ENCODE results near the gene EIF3I.

EIF3I gene

DNA sequence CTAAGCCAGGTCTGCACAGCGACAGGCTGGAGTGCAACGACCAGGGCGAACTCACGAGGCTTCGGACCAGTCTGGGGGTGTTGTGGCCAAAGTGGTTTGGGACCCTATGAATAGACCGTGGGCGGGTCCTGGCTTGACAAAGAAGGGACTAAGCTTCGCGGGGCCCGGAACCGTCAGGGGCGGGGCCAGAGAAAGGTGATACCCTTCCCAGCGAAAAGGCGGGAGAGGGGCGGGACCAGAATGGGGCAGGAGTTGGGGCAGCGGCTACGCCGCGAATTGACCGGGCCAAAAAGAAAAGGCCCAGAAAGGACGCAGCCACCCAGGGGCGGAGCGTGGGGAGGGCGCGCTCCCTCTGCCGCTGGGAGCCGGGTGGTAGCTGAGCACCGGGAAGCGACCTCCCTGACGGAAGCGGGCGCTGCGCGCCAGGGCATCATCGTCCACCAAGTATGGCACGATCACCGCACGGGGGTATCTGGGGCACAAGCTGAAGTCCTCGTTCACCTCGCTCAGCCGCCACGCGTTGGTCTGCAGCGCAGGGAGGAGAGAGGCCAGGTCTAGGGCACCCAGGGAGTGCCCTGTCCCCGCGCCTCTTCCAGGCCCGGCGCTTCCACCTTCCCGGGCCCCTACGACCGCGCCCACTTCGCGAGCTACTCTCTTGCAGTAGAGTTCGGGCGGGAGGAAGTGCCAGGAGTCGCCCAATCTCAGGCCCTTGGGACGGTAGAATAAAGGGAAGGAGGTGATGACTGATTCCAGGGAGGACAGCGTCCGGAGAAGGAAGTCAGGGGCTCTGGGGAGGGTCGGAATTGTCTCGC is 18.1 kb downstream of the EIF3I start:
- Histone ChIP-seq H3K4me1 (ENCODE audit: low read length) (peaks cover 5% of the 10 kb centered on the region), H3K9ac (ENCODE audit: low read length) (no peak overlapping the region), H3K27ac (ENCODE audit: low read length) (no peak overlapping the region), H3K36me3 (replicated peaks; ENCODE audit: low read depth, low read length) (no peaks in the 10 kb centered on the region), H3K4me2 (ENCODE audit: low read length) (no peak overlapping the region), H3K27me3 (ENCODE audit: low read depth, low read length) (no peaks in the 10 kb centered on the region), H3K9me3 (ENCODE audit: insufficient read depth, low read length) (no peaks in the 10 kb centered on the region), H3K4me3 (ENCODE audit: low read length) (no peak overlapping the region), H2AFZ (ENCODE audit: low read depth, low read length) (no peak overlapping the region), H4K20me1 (ENCODE audit: insufficient read depth, low read length) (no peaks in the 10 kb centered on the region), H3K79me2 (ENCODE audit: low read length) (no peaks in the 10 kb centered on the region)
- TF ChIP-seq, protein P1, sequence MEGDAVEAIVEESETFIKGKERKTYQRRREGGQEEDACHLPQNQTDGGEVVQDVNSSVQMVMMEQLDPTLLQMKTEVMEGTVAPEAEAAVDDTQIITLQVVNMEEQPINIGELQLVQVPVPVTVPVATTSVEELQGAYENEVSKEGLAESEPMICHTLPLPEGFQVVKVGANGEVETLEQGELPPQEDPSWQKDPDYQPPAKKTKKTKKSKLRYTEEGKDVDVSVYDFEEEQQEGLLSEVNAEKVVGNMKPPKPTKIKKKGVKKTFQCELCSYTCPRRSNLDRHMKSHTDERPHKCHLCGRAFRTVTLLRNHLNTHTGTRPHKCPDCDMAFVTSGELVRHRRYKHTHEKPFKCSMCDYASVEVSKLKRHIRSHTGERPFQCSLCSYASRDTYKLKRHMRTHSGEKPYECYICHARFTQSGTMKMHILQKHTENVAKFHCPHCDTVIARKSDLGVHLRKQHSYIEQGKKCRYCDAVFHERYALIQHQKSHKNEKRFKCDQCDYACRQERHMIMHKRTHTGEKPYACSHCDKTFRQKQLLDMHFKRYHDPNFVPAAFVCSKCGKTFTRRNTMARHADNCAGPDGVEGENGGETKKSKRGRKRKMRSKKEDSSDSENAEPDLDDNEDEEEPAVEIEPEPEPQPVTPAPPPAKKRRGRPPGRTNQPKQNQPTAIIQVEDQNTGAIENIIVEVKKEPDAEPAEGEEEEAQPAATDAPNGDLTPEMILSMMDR (IDR thresholded peaks at IDR 0.05; ENCODE audit: low read depth, low read length): no peak
- TF ChIP-seq EZH2phosphoT487 (IDR thresholded peaks at IDR 0.05; ENCODE audit: low read depth): no peak

DNA sequence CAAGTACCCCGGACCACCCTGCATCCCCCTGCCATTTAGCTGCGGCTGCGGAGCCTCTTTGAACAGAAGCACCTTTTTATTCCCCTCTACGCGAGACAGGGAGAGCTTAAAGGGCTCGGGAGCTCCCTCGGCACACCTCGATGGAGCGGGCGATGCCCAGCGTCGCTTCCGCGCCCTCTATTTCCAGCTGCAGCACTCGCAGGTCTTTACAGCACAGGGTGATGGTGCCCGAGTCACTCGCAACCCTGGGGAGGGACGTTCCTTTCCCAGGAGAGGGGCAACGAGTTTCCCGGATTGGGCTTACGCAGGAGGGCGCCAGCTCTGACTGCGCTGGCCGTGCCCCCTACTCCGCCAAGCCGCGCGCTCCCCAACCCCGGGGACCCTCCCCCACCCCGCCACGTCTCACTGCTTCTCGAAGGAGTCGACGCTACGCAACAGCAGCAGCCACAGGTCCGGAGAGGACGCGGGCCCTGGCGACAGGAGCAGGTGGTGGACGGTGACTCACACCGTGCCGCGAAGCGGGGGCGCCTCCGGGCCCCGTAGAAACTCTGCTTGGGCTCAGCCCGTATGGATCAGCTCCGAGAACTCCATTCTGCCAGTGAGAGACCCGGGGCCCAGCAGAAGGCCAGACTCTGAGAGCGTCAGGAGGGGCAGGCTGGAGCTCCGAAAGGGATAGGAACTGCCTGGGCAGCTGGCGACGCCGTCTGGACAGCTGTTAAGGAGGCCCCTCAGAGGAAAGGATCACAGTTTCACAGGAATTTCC is 19.0 kb downstream of the EIF3I start:
- no peak overlapping the region for H2AFZ ChIP-seq (ENCODE audit: low read depth, low read length)
- H3K4me3 ChIP-seq (ENCODE audit: low read length): no peak overlapping the region
- no peaks in the 10 kb centered on the region for H4K20me1 ChIP-seq (ENCODE audit: insufficient read depth, low read length)
- H3K9me3 ChIP-seq (ENCODE audit: insufficient read depth, low read length): no peaks in the 10 kb centered on the region
- H3K4me1 ChIP-seq (ENCODE audit: low read length): peaks cover 5% of the 10 kb centered on the region
- no peak overlapping the region for H3K9ac ChIP-seq (ENCODE audit: low read length)
- no peaks in the 10 kb centered on the region for H3K79me2 ChIP-seq (ENCODE audit: low read length)
- H3K27ac ChIP-seq (ENCODE audit: low read length): no peak overlapping the region
- H3K4me2 ChIP-seq (ENCODE audit: low read length): no peak overlapping the region
- TF ChIP-seq EZH2phosphoT487 (IDR thresholded peaks at IDR 0.05; ENCODE audit: low read depth): no peak
- TF ChIP-seq, protein P1 (IDR thresholded peaks at IDR 0.05; ENCODE audit: low read depth, low read length): no peak
- no peaks in the 10 kb centered on the region for H3K36me3 ChIP-seq (replicated peaks; ENCODE audit: low read depth, low read length)
- H3K27me3 ChIP-seq (ENCODE audit: low read depth, low read length): no peaks in the 10 kb centered on the region

DNA sequence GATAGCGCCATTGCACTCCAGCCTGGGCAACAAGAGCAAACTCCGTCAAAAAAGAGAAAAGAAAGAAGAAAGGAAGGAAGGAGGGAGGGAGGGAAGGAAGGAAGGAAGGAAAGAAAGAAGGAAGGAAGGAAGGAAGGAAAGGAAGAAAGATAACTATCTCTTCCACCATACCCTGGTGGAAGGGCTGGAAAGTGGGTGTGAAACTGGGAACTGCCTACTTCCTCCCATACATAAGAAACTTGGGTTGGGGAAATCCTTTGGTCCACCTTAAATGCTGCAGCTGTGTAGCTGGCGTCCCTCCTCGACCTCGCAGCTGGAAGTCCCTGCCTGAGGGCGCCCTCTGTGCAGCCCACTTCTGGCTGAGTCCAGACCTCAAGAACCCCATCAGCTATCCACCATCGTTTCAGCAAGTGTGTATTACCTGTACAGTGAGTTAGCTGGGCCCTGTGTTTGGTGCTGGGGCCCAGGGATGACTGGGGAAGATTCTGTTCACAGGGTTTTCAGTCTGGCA is 20.2 kb downstream of the EIF3I start:
- Histone ChIP-seq H4K20me1 (ENCODE audit: insufficient read depth, low read length) (no peaks in the 10 kb centered on the region), H3K36me3 (replicated peaks; ENCODE audit: low read depth, low read length) (no peaks in the 10 kb centered on the region), H3K9me3 (ENCODE audit: insufficient read depth, low read length) (no peaks in the 10 kb centered on the region), H3K79me2 (ENCODE audit: low read length) (no peaks in the 10 kb centered on the region), H3K4me3 (ENCODE audit: low read length) (no peak overlapping the region), H3K4me1 (ENCODE audit: low read length) (peaks cover 5% of the 10 kb centered on the region), H3K9ac (ENCODE audit: low read length) (no peak overlapping the region), H3K27ac (ENCODE audit: low read length) (no peak overlapping the region), H2AFZ (ENCODE audit: low read depth, low read length) (peak overlapping the region; percentile 46; the same call in 1 of the 2 replicates), H3K27me3 (ENCODE audit: low read depth, low read length) (no peaks in the 10 kb centered on the region), H3K4me2 (ENCODE audit: low read length) (peak overlapping the region; percentile 12; the same call in 1 of the 2 replicates)
- TF ChIP-seq, protein P1 (IDR thresholded peaks at IDR 0.05; ENCODE audit: low read depth, low read length): no peak
- TF ChIP-seq EZH2phosphoT487 (IDR thresholded peaks at IDR 0.05; ENCODE audit: low read depth): no peak

DNA sequence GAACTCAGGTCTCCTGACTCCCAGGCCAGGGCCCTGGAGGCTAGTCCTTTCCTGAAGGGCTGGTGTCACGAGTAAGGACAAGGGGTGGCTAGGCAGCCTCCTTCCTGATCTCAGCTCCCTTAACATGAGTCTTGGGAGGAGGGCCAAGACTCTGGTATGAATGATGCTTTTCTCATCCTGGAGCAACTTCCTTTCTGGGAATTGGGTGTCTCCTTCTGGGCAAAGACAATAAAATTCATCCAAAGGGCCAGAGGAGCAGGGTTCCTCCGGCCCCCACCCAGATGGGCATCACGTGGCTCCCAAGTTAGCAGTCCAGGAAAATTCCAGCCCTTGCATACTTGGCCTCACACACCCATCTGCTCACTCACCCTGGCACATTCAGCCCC is 24.7 kb downstream of the EIF3I start, which contains the start of gene FAM167B:
Gene FAM167B (plus strand): TSS at position 335 of the 386 bp plus-strand sequence. CDS start 200 bp downstream, outside the sequence.
- Histone ChIP-seq H3K4me2 (ENCODE audit: low read length) (no peak within 1 kb of the TSS), H3K79me2 (ENCODE audit: low read length) (no peaks in the 10 kb centered on the region), H4K20me1 (ENCODE audit: insufficient read depth, low read length) (no peaks in the 10 kb centered on the region), H3K4me3 (ENCODE audit: low read length) (no peak within 1 kb of the TSS), H3K27ac (ENCODE audit: low read length) (no peak within 1 kb of the TSS), H3K27me3 (ENCODE audit: low read depth, low read length) (no peaks in the 10 kb centered on the region), H3K36me3 (replicated peaks; ENCODE audit: low read depth, low read length) (no peaks in the 10 kb centered on the region), H2AFZ (ENCODE audit: low read depth, low read length) (no peak within 1 kb of the TSS), H3K9ac (ENCODE audit: low read length) (no peak within 1 kb of the TSS), H3K9me3 (ENCODE audit: insufficient read depth, low read length) (peaks cover 16% of the 10 kb centered on the region; the same call in 1 of the 2 replicates), H3K4me1 (ENCODE audit: low read length) (peaks cover 33% of the 10 kb centered on the region)
- TF ChIP-seq, protein P1 (IDR thresholded peaks at IDR 0.05; ENCODE audit: low read depth, low read length): no peak
- no peak for TF ChIP-seq EZH2phosphoT487 (IDR thresholded peaks at IDR 0.05; ENCODE audit: low read depth)

Data from OCI-LY3 (cell line).